ENCODE measurements around the gene SPHK2. TPM values are rescaled to one million over a fixed set of nuclear protein-coding genes. Genes with fewer than 3 reads are reported as not detected.

Gene SPHK2
- total RNA-seq, 4 donors from 2014 or later = 7.2 to 17.9 (median 13.7) TPM

- Histone ChIP-seq H3K27ac (no peak overlapping the region), H3K9me3 (no peaks in the 10 kb centered on the region), H3K36me3 (no peaks in the 10 kb centered on the region), H3K27me3 (no peaks in the 10 kb centered on the region), H3K4me3 (no peak overlapping the region), H3K4me1 (peaks cover 0 to 12% (median 0%) of the 10 kb centered on the region in 3 donors)
- 0 to 25% methylated on average over 1 of the region's 5 CpGs for WGBS, 2 donors (ENCODE audit: low coverage in 1 of 2)
- ATAC-seq = no peak
- no peak for TF ChIP-seq EP300 (IDR thresholded peaks at IDR 0.05)
- no peak for TF ChIP-seq POLR2AphosphoS5 (IDR thresholded peaks at IDR 0.05)
- no peak for TF ChIP-seq CTCF (IDR thresholded peaks at IDR 0.05)
- no peak for TF ChIP-seq POLR2A (IDR thresholded peaks at IDR 0.05)
These were observed 40.5 kb downstream of the SPHK2 start for GRCh38 chr19:48659768-48660167.

- peak; percentile 93 for ATAC-seq
- peaks cover 0 to 12% (median 0%) of the 10 kb centered on the region in 3 donors for H3K4me1 ChIP-seq
- peak overlapping the region in 3 of 4 donors; percentile 6 to 61 (median 54) for H3K27ac ChIP-seq
- TF ChIP-seq POLR2A (IDR thresholded peaks at IDR 0.05) (no peak), CTCF (IDR thresholded peaks at IDR 0.05) (no peak), EP300 (IDR thresholded peaks at IDR 0.05) (no peak), POLR2AphosphoS5 (IDR thresholded peaks at IDR 0.05) (no peak)
- H3K36me3 ChIP-seq = no peaks in the 10 kb centered on the region
- H3K9me3 ChIP-seq = no peaks in the 10 kb centered on the region
- no peak overlapping the region for H3K4me3 ChIP-seq
- WGBS, 2 donors (ENCODE audit: low coverage in 1 of 2) = 16 to 51% methylated on average over 15 to 21 of the region's 35 CpGs
- H3K27me3 ChIP-seq = no peaks in the 10 kb centered on the region
These were observed 41.8 kb downstream of the SPHK2 start for GRCh38 chr19:48660852-48661710.

- TF ChIP-seq POLR2AphosphoS5 (IDR thresholded peaks at IDR 0.05) (no peak), EP300 (IDR thresholded peaks at IDR 0.05) (no peak), CTCF (IDR thresholded peaks at IDR 0.05) (no peak), POLR2A (IDR thresholded peaks at IDR 0.05) (no peak)
- H3K4me1 ChIP-seq = peaks cover 0 to 12% (median 0%) of the 10 kb centered on the region in 3 donors
- H3K4me3 ChIP-seq = no peak overlapping the region
- H3K27ac ChIP-seq = no peak overlapping the region
- WGBS, 2 donors (ENCODE audit: low coverage in 1 of 2) = 100% methylated on average over 3 of the region's 50 CpGs; no CpG with 5 or more reads in 1 of the 2 donors
- no peaks in the 10 kb centered on the region for H3K9me3 ChIP-seq
- H3K36me3 ChIP-seq = no peaks in the 10 kb centered on the region
- ATAC-seq = no peak
- H3K27me3 ChIP-seq = no peaks in the 10 kb centered on the region
These were observed 42.4 kb downstream of the SPHK2 start for GRCh38 chr19:48661711-48662090.

- Histone ChIP-seq H3K27me3 (no peaks in the 10 kb centered on the region), H3K9me3 (no peaks in the 10 kb centered on the region), H3K27ac (no peak overlapping the region), H3K4me3 (no peak overlapping the region), H3K36me3 (no peaks in the 10 kb centered on the region), H3K4me1 (peaks cover 0 to 12% (median 0%) of the 10 kb centered on the region in 3 donors)
- ATAC-seq = no peak
- TF ChIP-seq POLR2A (IDR thresholded peaks at IDR 0.05) (no peak), CTCF (IDR thresholded peaks at IDR 0.05) (no peak), POLR2AphosphoS5 (IDR thresholded peaks at IDR 0.05) (no peak), EP300 (IDR thresholded peaks at IDR 0.05) (no peak)
- WGBS, 2 donors (ENCODE audit: low coverage in 1 of 2) = 92 to 93% methylated on average over 2 to 3 of the region's 4 CpGs
These were observed 44.4 kb downstream of the SPHK2 start for GRCh38 chr19:48663667-48664066.

DNA sequence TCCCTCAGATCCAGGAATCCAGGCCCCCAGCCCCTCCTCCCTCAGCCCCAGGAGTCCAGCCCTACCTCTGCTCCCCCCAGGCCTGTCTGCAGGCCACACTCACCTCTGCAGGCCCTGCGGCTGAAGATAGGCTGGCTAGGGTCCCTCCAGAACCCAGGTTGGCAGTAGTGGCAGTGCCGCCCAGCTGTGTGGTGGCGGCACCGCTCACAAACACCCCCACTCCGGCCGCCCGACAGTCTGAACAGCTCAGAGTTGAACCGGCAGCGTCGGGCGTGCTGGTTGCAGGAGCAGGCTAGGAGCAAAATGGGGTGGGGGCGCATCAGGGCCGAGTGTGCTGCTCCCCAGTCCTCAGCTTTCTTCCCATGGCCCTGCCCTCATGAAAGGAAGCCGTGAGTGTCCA, 45.2 kb downstream of the SPHK2 start:
- Histone ChIP-seq H3K9me3 (no peaks in the 10 kb centered on the region), H3K27ac (no peak overlapping the region), H3K4me1 (peaks cover 0 to 12% (median 0%) of the 10 kb centered on the region in 3 donors), H3K36me3 (no peaks in the 10 kb centered on the region), H3K27me3 (no peaks in the 10 kb centered on the region), H3K4me3 (no peak overlapping the region)
- 80% methylated on average over 3 of the region's 14 CpGs; no CpG with 5 or more reads in 1 of the 2 donors for WGBS, 2 donors (ENCODE audit: low coverage in 1 of 2)
- ATAC-seq = no peak
- TF ChIP-seq POLR2A (IDR thresholded peaks at IDR 0.05) (no peak), EP300 (IDR thresholded peaks at IDR 0.05) (no peak), POLR2AphosphoS5 (IDR thresholded peaks at IDR 0.05) (no peak), CTCF (IDR thresholded peaks at IDR 0.05) (no peak)

Data from gastroesophageal sphincter (tissue), 4 donors.